Measurements from ENCODE around the gene LPP.

Gene LPP

DNA sequence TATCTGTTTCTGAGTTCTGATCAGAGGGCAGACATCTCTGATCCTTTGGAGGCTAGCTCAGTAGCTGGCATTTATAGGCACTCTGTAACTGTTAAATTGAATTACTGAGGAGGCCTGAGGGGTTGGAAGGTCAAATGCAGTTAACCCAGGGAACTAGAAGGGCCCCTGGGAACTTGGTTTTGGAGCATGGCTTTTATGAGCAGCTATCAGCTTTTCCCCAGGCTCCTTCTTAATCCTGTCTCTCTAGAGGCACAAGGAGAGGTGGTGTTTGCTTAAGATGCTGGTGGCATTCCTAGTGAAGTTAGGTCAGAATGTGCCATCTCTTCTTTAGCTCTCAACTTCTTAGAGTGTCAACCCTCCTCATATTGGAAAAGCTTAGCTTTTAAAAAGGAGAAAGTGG lies 128.9 kb downstream of the LPP start:
- no peak for ATAC-seq
- H3K27ac Mint-ChIP-seq: peak overlapping the region; percentile 13
- no peak overlapping the region for H3K4me3 Mint-ChIP-seq
- peaks cover 6% of the 10 kb centered on the region for H3K36me3 Mint-ChIP-seq
- no peak for DNase-seq (ENCODE audit: low spot score in 2 of 2)
- no peaks in the 10 kb centered on the region for H3K9me3 Mint-ChIP-seq
- peaks cover 51% of the 10 kb centered on the region for H3K4me1 Mint-ChIP-seq

DNA sequence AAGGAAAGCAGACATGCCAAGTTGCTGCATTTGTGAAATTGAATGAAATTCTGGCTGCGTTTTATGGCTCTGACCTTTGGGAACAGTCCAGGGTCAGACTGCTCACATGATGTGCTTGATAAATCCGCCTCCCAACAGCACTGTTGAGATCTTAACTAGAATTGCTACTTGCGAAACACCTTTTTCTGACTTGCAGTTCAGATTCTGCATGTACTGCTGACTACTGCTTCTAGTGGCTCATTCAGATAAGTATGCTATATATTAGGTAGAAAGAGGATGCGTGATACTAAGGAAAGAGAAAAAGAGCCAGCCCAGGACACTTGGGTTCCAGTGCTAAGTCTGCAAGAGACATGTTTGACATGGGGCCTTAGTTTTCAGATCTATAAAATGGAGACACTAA lies 129.4 kb downstream of the LPP start:
- peaks cover 49% of the 10 kb centered on the region for H3K4me1 Mint-ChIP-seq
- no peaks in the 10 kb centered on the region for H3K9me3 Mint-ChIP-seq
- H3K4me3 Mint-ChIP-seq: no peak overlapping the region
- H3K36me3 Mint-ChIP-seq: peaks cover 6% of the 10 kb centered on the region
- H3K27ac Mint-ChIP-seq: peak overlapping the region; percentile 62
- no peak for ATAC-seq
- no peak for DNase-seq (ENCODE audit: low spot score in 2 of 2)

DNA sequence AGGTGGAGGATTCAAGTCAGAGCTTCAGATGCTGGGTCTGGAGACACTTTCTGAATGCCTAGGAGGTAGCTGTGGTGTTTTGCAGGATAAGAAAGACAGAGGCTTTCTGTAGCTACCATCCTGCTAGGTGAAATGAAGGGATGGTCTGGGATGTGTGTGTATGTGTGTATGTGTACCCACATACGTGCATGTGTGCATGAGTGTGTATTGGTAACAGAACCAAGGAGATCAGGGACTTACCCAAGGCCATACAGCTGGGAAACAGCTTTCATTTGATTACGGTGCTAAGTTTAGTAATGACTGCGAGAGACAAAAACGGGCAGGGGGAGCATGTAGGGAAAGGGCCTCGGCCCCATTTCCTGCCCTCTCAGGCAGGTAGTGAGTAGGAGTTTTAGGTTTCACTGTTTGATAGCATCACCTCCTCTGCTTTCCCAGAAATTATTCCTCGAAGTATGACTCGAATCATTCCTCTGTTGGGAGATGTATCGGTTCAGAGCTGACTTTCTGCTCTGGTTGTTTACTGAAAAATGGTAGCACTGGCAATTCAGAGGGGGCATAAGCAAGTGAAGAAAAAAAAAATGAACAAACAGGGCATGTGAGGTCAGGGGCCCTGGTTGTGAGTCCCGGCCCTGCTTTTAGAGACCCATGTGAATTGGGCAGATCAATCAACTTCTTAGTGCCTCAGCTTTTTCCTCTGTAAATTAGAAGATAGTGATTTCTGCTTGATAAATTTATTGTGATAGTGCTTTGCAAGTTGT lies 130.7 kb downstream of the LPP start:
- Mint-ChIP-seq H3K36me3 (peaks cover 6% of the 10 kb centered on the region), H3K4me3 (peak overlapping the region; percentile 30), H3K27ac (peak overlapping the region; percentile 62), H3K9me3 (no peaks in the 10 kb centered on the region), H3K4me1 (peaks cover 51% of the 10 kb centered on the region)
- DNase-seq (ENCODE audit: low spot score in 2 of 2) (peak; percentile 15 to 76), ATAC-seq (peak; percentile 92)

DNA sequence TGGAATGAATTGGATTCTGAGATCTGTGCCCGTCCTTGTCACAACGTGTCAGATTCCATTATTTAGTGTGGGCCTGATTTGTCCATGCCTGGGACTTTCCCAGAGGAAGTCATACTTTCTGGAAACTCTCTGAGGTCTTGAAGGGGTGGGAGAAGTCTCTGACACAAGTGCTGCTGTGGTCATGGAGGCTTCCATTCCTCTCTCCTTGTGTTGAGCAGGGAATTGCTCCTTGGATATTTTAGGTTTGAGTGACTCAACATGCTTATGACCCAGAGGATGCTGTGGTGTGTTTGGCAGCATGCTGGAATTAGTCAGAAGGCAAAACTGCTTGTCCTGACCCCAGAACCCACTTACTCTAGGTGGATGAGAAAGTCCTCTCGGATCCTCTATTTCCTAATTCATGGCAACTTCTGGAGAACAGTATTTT lies 132.1 kb downstream of the LPP start:
- peak; percentile 38 for ATAC-seq
- Mint-ChIP-seq H3K9me3 (no peaks in the 10 kb centered on the region), H3K4me3 (no peak overlapping the region), H3K27ac (peak overlapping the region; percentile 63), H3K36me3 (peaks cover 11% of the 10 kb centered on the region), H3K4me1 (peaks cover 53% of the 10 kb centered on the region)
- DNase-seq (ENCODE audit: low spot score in 2 of 2): no peak

GRCh38 chr3:188287339-188287738 lies 133.4 kb downstream of the LPP start:
- no peaks in the 10 kb centered on the region for H3K9me3 Mint-ChIP-seq
- no peak for DNase-seq (ENCODE audit: low spot score in 2 of 2)
- no peak overlapping the region for H3K27ac Mint-ChIP-seq
- H3K4me1 Mint-ChIP-seq: peaks cover 55% of the 10 kb centered on the region
- H3K36me3 Mint-ChIP-seq: peaks cover 11% of the 10 kb centered on the region
- no peak for ATAC-seq
- no peak overlapping the region for H3K4me3 Mint-ChIP-seq

GRCh38 chr3:188287762-188288505 lies 134.0 kb downstream of the LPP start:
- Mint-ChIP-seq H3K36me3 (peaks cover 11% of the 10 kb centered on the region), H3K4me1 (peaks cover 54% of the 10 kb centered on the region), H3K9me3 (no peaks in the 10 kb centered on the region), H3K4me3 (no peak overlapping the region), H3K27ac (no peak overlapping the region)
- ATAC-seq: no peak
- no peak for DNase-seq (ENCODE audit: low spot score in 2 of 2)

DNA sequence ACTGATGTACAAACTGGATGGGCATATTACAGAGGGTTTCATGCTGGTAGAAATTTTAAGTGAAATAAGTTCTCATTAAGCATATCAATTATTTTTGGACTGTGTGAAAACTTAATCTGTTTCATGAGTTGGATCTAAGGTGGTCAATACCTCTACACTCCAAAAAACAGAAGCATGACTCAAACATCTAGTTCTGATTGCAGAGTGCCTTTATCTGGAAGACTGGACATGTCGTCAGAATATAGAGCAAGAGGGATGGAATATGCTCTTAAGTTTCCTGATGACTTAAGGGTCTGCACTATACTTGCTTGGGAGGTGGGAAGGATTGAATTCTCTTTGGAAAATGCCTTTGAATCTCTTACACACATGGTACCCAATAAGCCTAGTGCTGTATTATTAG lies 138.3 kb downstream of the LPP start:
- no peak overlapping the region for H3K4me3 Mint-ChIP-seq
- peaks cover 67% of the 10 kb centered on the region for H3K4me1 Mint-ChIP-seq

GRCh38 chr3:188292827-188293226 lies 138.9 kb downstream of the LPP start:
- H3K4me1 Mint-ChIP-seq: peaks cover 65% of the 10 kb centered on the region

More for the DNA sequence above, 138.3 kb downstream of the LPP start:
- ATAC-seq (no peak), DNase-seq (ENCODE audit: low spot score in 2 of 2) (no peak)
- H3K9me3 Mint-ChIP-seq: no peaks in the 10 kb centered on the region
- peaks cover 5% of the 10 kb centered on the region for H3K36me3 Mint-ChIP-seq
- H3K27ac Mint-ChIP-seq: no peak overlapping the region

DNA sequence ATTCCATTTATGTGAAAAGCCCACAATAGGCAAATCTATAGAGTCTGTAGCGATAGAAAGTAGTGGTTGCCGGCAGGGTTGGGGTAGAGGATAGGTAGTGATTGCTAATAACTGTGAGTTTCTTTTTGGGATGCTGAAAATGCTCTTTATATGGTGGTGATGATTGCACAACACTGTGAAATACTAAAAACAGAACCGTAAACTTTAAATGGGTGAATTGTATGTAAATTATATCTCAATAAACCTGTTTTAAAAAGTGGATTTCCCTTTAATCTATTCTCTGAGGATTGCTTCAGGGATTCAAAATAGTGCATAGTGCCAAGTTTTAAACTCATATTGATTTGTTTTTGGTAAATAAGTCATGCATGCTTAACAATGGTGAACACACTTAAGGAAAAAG lies 140.2 kb downstream of the LPP start:
- peaks cover 3% of the 10 kb centered on the region for H3K9me3 Mint-ChIP-seq
- H3K36me3 Mint-ChIP-seq: peaks cover 8% of the 10 kb centered on the region
- ATAC-seq (peak; percentile 48), DNase-seq (ENCODE audit: low spot score in 2 of 2) (no peak)
- peak overlapping the region; percentile 38 for H3K4me3 Mint-ChIP-seq
- peak overlapping the region; percentile 40 for H3K27ac Mint-ChIP-seq
- H3K4me1 Mint-ChIP-seq: peaks cover 72% of the 10 kb centered on the region

More at GRCh38 chr3:188292827-188293226, 138.9 kb downstream of the LPP start:
- Mint-ChIP-seq H3K4me3 (no peak overlapping the region), H3K36me3 (peaks cover 5% of the 10 kb centered on the region), H3K9me3 (no peaks in the 10 kb centered on the region), H3K27ac (peak overlapping the region; percentile 40)
- ATAC-seq (peak; percentile 71), DNase-seq (ENCODE audit: low spot score in 2 of 2) (no peak)

GRCh38 chr3:188294823-188295487 lies 141.0 kb downstream of the LPP start:
- Mint-ChIP-seq H3K9me3 (peaks cover 3% of the 10 kb centered on the region), H3K4me1 (peaks cover 78% of the 10 kb centered on the region), H3K36me3 (peaks cover 11% of the 10 kb centered on the region), H3K27ac (no peak overlapping the region), H3K4me3 (peak overlapping the region; percentile 38)
- ATAC-seq (peak; percentile 57), DNase-seq (ENCODE audit: low spot score in 2 of 2) (peak in 1 of 2 donors; percentile 58)

DNA sequence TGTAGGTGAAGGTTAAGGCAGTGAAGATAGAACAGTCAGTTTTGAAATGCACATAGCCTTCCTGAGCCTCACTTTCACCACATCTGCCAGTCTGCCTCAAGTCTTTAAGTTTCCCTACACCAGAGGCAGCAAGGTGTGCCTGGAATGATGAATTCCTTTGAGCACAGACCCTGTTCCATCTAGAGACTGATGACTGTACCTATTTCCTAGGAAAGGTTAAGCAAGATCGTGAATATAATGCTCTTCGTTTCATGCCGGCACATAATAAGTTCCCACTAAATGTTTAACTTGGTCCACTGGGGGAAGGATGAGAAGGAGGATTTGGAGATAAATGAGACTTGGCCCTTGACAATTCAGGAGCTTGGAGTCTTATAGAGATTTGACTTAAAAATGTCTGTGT lies 141.9 kb downstream of the LPP start:
- peaks cover 81% of the 10 kb centered on the region for H3K4me1 Mint-ChIP-seq
- H3K27ac Mint-ChIP-seq: no peak overlapping the region

GRCh38 chr3:188296761-188297612 lies 143.0 kb downstream of the LPP start:
- Mint-ChIP-seq H3K9me3 (peaks cover 3% of the 10 kb centered on the region), H3K36me3 (peaks cover 6% of the 10 kb centered on the region), H3K27ac (no peak overlapping the region), H3K4me3 (peak overlapping the region; percentile 38), H3K4me1 (peaks cover 82% of the 10 kb centered on the region)
- DNase-seq (ENCODE audit: low spot score in 2 of 2) (no peak), ATAC-seq (no peak)

More for the DNA sequence above, 141.9 kb downstream of the LPP start:
- no peak for DNase-seq (ENCODE audit: low spot score in 2 of 2)
- peaks cover 7% of the 10 kb centered on the region for H3K36me3 Mint-ChIP-seq
- peaks cover 3% of the 10 kb centered on the region for H3K9me3 Mint-ChIP-seq
- peak overlapping the region; percentile 38 for H3K4me3 Mint-ChIP-seq
- no peak for ATAC-seq

DNA sequence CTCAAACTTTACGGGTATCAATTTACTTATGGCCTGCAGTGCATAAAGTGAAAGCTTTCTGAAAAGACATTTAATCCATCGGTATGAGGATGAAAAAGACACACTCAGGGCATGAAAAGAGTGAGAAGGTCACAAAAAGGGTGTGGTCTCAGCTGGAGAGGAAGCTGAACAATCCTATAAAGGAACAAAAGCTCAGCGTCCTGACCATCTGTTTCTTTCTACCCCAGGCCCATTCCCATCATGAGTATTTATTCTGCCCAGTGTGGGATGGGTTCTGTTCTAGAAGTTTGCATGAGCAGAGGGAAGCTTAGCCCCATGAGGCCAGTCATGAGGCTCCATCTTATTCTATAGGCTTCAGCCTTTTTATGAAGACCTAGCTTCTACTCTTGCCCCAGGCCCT lies 144.6 kb downstream of the LPP start:
- DNase-seq (ENCODE audit: low spot score in 2 of 2): peak in 1 of 2 donors; percentile 59
- H3K9me3 Mint-ChIP-seq: peaks cover 3% of the 10 kb centered on the region
- H3K36me3 Mint-ChIP-seq: peaks cover 6% of the 10 kb centered on the region
- H3K4me3 Mint-ChIP-seq: peak overlapping the region; percentile 49
- peak overlapping the region; percentile 90 for H3K27ac Mint-ChIP-seq
- peak; percentile 31 for ATAC-seq
- peaks cover 83% of the 10 kb centered on the region for H3K4me1 Mint-ChIP-seq

GRCh38 chr3:188299068-188299467 lies 145.1 kb downstream of the LPP start:
- DNase-seq (ENCODE audit: low spot score in 2 of 2) (peak in 1 of 2 donors; percentile 74), ATAC-seq (peak; percentile 90)
- H3K9me3 Mint-ChIP-seq: peaks cover 3% of the 10 kb centered on the region
- peaks cover 6% of the 10 kb centered on the region for H3K36me3 Mint-ChIP-seq
- peaks cover 78% of the 10 kb centered on the region for H3K4me1 Mint-ChIP-seq
- peak overlapping the region; percentile 49 for H3K4me3 Mint-ChIP-seq
- peak overlapping the region; percentile 90 for H3K27ac Mint-ChIP-seq
